ENCODE data around the gene VPS51.

GRCh38 chr11:65102142-65103095 lies 6.4 kb downstream of the VPS51 start:
- TF ChIP-seq YY1 (IDR thresholded peaks at IDR 0.05; ENCODE audit: insufficient read depth, insufficient read length): no peak
- TF ChIP-seq ZNF274 (IDR thresholded peaks at IDR 0.05; ENCODE audit: low read depth, low read length): no peak
- no peak for TF ChIP-seq SUZ12 (IDR thresholded peaks at IDR 0.05; ENCODE audit: extremely low read depth, insufficient read depth, insufficient read length)

Data from NT2/D1 (cell line).